Progenitor cell of endocrine pancreas (in vitro differentiated cells): Measurements from ENCODE around the gene SLFN14. TPM values are rescaled to one million over a fixed set of nuclear protein-coding genes. Genes with fewer than 3 reads are reported as not detected.

ENCODE experiments used
- DNase-seq: peaks from one replicate; pipeline ENCODE4 v3.0.0; 2021; ENCODE audit warnings: low spot score; ENCODE audit not compliant: unreplicated experiment
- H3K27ac Mint-ChIP-seq: 2 replicates; pipeline ENCODE4 v1.8.0; 2021; ENCODE audit warnings: mild to moderate bottlenecking, moderate library complexity, mixed read lengths
- H3K27me3 Mint-ChIP-seq: 2 replicates; pipeline ENCODE4 v1.8.0; 2021; ENCODE audit warnings: mixed read lengths
- H3K36me3 Mint-ChIP-seq: 2 replicates; pipeline ENCODE4 v1.8.0; 2022; ENCODE audit warnings: mixed read lengths; ENCODE audit not compliant: insufficient read depth
- H3K4me1 Mint-ChIP-seq: 2 replicates; pipeline ENCODE4 v1.8.0; 2021; ENCODE audit warnings: low read depth, mixed read lengths
- H3K4me3 Mint-ChIP-seq: 2 replicates; pipeline ENCODE4 v1.8.0; 2021; ENCODE audit warnings: low read depth, mild to moderate bottlenecking, moderate library complexity, mixed read lengths
- H3K9me3 Mint-ChIP-seq: 2 replicates; pipeline ENCODE4 v1.8.0; 2021; ENCODE audit warnings: low read depth, mixed read lengths
- CTCF ChIP-seq: fragments of 200-600 bp; sonication (generic); IDR thresholded peaks from one replicate; pipeline ENCODE4 v1.5.0; 2021; ENCODE audit warnings: antibody characterized with exemption, mild to moderate bottlenecking; ENCODE audit not compliant: unreplicated experiment
- long read RNA-seq: library from polyadenylated mRNA; unstranded; transcript quantifications from one replicate; pipeline ENCODE4 v2.0.0, GENCODE V29; 2020
- total RNA-seq: library from RNA; stranded (reverse); gene quantifications from 2 replicates; pipeline ENCODE4 v1.2.1, GENCODE V29; 2021

The SLFN14 gene
- not detected in 2 replicates for total RNA-seq
- long read RNA-seq, result 0 reads

DNA sequence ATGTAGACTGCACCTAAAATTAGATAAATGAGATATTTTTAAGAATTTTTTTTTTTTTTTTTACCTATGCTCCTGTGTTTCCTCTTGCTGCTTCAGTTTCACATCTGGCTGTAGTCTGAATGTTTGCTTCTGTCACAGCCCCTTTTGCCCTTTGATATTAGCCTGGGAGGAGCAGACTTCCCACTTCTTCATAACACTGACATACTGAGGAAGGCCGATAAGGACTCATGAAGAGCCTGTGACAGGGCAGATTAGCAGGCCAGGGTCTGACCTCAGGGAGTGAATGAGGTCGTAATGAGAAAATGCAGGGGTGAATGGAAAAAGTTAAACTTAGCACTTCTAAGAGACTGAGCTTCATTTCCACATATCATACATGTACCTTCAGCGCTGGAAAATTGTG lies at the start of gene SLFN14:
TSS of gene SLFN14 (minus strand) at position 117 of the 400 bp plus-strand sequence. CDS start 2,757 bp downstream, outside the sequence.
- Mint-ChIP-seq H3K27me3 (peaks cover 50% of the 10 kb centered on the region), H3K4me3 (no peak within 1 kb of the TSS), H3K27ac (no peak within 1 kb of the TSS), H3K36me3 (no peaks in the 10 kb centered on the region), H3K9me3 (no peaks in the 10 kb centered on the region), H3K4me1 (peaks cover 2% of the 10 kb centered on the region)
- DNase-seq, result no peak
- TF ChIP-seq CTCF, result no peak

- no peaks in the 10 kb centered on the region for H3K27me3 Mint-ChIP-seq
- TF ChIP-seq CTCF, result no peak
Observed at GRCh38 chr17:35609831-35610230, 49.2 kb upstream of the SLFN14 start.

DNA sequence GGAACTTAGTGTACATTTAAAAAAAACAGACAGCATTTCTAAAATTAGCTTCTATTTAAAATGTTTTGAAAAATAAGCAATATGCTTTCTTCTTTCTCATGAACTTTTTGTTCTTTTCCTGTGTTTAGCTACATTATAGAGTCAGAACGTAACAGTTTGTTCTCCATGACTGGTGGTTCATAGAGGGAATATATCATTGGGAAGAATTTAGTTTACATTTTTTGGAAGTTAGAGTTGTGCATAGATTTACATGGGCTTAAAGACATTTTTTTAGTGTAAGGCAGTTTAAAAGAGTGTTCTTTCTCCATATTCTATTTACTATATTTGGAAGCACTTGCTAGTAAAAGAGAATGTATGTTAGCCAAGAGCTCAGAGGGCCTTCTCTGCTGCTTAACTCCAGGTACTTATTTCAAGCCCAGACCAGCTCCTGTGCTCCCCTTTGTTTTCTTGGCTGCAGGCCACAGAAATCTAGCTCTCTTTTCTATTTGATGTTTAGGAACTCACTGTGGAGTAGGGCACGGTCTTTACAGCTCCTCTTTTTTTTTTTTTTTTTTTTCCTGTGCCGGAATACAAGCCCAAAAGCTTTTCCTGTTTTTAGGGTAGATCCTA lies 46.7 kb upstream of the SLFN14 start:
- DNase-seq, result no peak
- no peaks in the 10 kb centered on the region for H3K4me1 Mint-ChIP-seq
- no peak overlapping the region for H3K4me3 Mint-ChIP-seq
- no peaks in the 10 kb centered on the region for H3K27me3 Mint-ChIP-seq
- no peak for TF ChIP-seq CTCF
- no peaks in the 10 kb centered on the region for H3K9me3 Mint-ChIP-seq
- peaks cover 12% of the 10 kb centered on the region for H3K36me3 Mint-ChIP-seq
- no peak overlapping the region for H3K27ac Mint-ChIP-seq

More at GRCh38 chr17:35609831-35610230, 49.2 kb upstream of the SLFN14 start:
- no peak overlapping the region for H3K27ac Mint-ChIP-seq
- no peaks in the 10 kb centered on the region for H3K4me1 Mint-ChIP-seq
- peaks cover 10% of the 10 kb centered on the region for H3K36me3 Mint-ChIP-seq
- H3K4me3 Mint-ChIP-seq, result no peak overlapping the region
- no peaks in the 10 kb centered on the region for H3K9me3 Mint-ChIP-seq
- no peak for DNase-seq

DNA sequence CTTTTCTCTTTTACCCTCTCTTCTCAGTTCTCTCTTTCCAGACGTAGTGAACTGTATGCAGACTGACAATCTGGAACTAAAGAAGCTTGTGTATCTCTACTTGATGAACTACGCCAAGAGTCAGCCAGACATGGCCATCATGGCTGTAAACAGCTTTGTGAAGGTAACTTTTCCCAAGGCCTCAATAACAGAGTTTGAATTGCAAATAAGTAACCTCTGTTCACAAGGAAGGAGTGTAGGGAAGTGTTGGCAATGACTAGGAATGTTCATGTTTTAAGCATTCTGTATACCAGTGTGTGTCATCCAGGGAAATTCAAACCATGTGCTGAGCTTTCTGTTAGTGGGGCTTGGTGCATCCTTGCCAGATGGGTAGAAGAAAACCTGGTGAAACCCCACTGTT lies 45.1 kb upstream of the SLFN14 start:
- no peak for TF ChIP-seq CTCF
- no peaks in the 10 kb centered on the region for H3K27me3 Mint-ChIP-seq
- no peak for DNase-seq
- no peak overlapping the region for H3K4me3 Mint-ChIP-seq
- peaks cover 12% of the 10 kb centered on the region for H3K36me3 Mint-ChIP-seq
- H3K27ac Mint-ChIP-seq, result no peak overlapping the region
- H3K9me3 Mint-ChIP-seq, result no peaks in the 10 kb centered on the region
- H3K4me1 Mint-ChIP-seq, result no peaks in the 10 kb centered on the region

- Mint-ChIP-seq H3K27ac (no peak overlapping the region), H3K4me1 (no peaks in the 10 kb centered on the region), H3K9me3 (no peaks in the 10 kb centered on the region), H3K36me3 (peaks cover 11% of the 10 kb centered on the region), H3K4me3 (no peak overlapping the region), H3K27me3 (no peaks in the 10 kb centered on the region)
- DNase-seq, result no peak
- TF ChIP-seq CTCF, result no peak
Observed at GRCh38 chr17:35603674-35604073, 43.1 kb upstream of the SLFN14 start.
